GM21423 (cell line): ENCODE data around the gene SLC9A4.

Experiments used
- ATAC-seq: cut with Tn5 transposase; IDR thresholded peaks from one replicate; pipeline ENCODE4 v1.9.1; 2021; ENCODE audit warnings: mild to moderate bottlenecking, moderate library complexity; ENCODE audit not compliant: unreplicated experiment

Gene SLC9A4

GRCh38 chr2:102451968-102452367 lies 21.1 kb upstream of the SLC9A4 start:
- ATAC-seq = no peak

DNA sequence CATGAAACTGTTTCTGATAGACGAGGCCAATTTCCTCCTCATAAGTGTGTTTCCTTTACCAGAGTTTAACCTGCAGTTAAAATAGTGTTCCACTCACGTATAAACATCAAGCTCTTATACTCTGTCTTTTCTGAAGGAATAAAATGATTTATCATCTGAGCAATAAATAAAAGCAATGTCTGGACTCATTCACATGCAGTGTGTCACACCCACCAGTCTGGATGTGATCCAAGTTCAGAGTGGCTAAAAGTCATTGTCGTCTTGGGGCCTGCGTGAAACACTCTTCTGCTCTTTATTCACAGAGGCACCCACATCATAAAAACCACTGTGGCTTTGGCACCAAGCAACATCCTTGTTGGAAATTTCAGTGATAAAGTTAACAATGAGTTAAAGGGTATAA lies 19.5 kb upstream of the SLC9A4 start:
- ATAC-seq = no peak

GRCh38 chr2:102455061-102455670 lies 17.9 kb upstream of the SLC9A4 start:
- ATAC-seq = no peak

- no peak for ATAC-seq
Measured at GRCh38 chr2:102460467-102460866, 12.6 kb upstream of the SLC9A4 start.

DNA sequence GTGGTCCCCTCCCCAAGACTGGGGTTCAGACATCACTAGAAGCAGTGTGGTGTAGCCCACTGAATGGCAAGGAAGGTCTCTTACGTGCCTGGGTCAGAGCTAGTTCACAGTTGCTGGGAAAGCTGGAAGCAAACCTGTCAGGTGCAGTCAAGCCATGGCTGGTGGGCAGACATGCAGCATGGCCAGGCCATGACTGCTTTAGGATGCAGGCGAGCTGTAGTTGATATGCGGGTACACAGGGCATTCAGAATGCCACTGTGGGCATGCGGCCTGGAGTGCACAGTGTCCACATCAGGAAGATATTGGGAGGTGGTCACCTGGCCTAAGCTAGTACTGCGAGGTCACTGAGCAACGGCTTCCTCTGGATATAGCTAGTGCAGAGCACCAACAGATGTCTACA lies 11.8 kb upstream of the SLC9A4 start:
- no peak for ATAC-seq

DNA sequence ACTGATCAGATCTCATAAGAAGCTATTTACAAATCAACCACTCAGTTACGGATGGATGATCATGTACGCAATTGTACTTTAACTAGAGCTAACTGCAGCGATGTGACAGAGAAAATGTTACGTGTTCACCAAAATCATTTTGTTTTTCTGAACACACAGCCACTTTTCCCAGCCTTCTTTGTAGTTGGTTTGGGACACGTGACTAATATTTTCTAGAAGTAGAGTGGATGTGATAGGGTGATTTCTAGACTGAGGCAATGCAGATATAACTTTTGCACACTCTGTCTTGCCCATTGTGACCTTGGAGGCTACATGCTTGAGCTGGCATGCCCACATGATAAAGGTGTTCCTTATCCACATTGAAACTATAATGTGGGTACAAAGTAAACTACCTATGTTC lies 9.9 kb upstream of the SLC9A4 start:
- no peak for ATAC-seq

DNA sequence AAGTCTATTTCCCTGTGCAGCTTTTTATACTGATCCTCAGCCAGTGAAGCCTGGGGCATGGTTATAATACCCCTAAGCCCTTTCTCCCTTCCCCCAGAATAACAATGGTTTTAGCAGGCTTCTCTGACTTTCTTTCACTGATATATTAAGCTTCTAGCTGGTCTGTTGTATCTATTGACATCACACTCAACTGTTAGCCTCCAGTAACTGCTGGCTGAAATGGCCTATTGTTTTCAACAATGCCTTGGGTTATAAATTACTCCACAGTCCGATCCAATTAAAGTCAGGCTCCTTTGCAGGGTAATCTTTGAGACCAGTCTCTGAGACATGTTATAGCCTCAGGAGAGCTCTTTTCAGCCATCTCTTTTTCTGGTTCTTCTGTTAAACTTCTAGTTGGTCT lies 2.9 kb upstream of the SLC9A4 start:
- no peak for ATAC-seq

DNA sequence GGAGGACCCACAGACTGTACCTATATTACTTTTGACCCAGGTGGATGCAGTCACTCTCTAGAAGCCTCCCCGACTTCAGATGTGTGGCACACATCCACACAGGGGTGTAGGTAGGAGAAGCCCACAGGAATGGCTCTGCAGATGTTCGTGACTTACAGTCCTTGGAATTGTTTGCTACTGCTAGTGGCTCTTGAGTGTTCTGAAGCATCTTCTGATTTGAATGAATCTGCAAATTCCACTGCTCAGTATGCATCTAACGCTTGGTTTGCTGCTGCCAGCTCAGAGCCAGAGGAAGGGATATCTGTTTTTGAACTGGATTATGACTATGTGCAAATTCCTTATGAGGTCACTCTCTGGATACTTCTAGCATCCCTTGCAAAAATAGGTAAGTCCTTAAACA lies 605 bp downstream of the SLC9A4 start:
- no peak for ATAC-seq

GRCh38 chr2:102474785-102475184 lies 1.8 kb downstream of the SLC9A4 start:
- ATAC-seq = no peak

- ATAC-seq = no peak
Measured at GRCh38 chr2:102478686-102479470, 5.9 kb downstream of the SLC9A4 start.

- no peak for ATAC-seq
Measured at GRCh38 chr2:102480285-102481195, 7.5 kb downstream of the SLC9A4 start.

DNA sequence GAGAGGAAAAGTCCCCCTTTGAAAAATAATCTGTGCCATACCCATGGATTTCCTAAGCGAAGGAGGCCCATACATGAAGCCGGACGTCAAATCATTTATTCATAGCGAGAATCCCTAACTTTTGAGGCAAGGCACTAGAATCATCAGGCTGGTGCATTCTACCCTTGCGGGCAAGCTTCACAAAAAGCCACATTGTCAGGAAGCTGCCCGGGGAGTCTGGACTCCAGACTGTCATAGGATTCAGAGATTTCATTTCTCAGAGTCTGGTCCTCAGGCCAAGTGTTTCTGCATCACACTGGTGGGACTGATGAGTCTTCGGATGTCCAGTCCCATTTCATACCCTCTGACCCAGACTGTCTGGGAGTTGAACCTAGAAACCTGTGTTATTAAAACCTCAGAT lies 8.9 kb downstream of the SLC9A4 start:
- no peak for ATAC-seq

DNA sequence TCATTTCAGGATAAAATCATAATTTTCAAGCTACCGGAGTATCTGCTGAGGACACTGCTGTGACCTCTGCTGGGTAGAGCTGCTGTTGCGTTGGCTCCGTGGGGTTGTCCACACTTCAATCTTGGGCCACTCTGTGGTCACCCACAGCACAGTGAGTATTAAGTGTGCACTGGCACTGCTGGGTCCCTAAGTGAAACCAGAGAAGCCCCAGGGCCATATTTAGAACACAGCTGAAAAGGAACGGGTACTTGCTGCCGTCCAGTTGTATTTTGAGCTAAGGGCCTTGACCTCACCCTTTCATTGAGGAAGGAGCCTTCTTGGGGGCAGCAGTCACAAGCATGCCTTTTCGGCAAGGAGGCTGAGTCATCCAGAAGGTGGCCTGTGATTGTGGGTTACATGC lies 10.1 kb downstream of the SLC9A4 start:
- ATAC-seq = no peak

- ATAC-seq = no peak
Measured at GRCh38 chr2:102484310-102485061, 11.5 kb downstream of the SLC9A4 start.

DNA sequence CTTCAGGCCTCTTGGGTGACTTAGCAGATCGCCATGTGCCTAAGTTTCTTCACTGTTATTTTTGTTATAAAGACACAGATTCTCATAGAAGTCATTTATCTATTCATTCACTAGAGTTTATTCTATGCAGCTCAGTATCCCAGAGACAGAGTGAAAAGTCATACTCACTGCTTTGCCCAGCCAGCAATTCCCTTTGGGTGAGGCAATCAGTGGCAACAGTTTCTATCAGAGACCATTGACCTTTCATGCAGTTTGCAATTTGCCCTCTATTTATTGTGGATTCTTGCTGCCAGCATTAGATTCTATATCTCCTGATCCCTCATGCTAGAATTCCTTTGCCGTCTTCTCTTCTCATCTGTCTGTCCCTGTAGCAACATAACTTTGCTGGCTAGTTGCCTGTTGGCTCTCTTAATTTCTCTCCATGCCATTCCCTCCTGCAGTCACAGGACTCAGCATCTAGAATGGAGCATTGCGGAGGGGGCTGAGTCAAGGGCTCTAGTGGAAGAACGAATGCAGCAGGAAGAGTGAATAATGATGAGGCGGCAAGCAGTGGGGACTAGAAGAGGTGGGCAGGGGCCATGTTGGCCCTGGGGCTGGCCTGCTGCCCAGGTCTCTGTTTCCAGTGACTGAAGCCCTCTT lies 12.2 kb downstream of the SLC9A4 start:
- no peak for ATAC-seq

DNA sequence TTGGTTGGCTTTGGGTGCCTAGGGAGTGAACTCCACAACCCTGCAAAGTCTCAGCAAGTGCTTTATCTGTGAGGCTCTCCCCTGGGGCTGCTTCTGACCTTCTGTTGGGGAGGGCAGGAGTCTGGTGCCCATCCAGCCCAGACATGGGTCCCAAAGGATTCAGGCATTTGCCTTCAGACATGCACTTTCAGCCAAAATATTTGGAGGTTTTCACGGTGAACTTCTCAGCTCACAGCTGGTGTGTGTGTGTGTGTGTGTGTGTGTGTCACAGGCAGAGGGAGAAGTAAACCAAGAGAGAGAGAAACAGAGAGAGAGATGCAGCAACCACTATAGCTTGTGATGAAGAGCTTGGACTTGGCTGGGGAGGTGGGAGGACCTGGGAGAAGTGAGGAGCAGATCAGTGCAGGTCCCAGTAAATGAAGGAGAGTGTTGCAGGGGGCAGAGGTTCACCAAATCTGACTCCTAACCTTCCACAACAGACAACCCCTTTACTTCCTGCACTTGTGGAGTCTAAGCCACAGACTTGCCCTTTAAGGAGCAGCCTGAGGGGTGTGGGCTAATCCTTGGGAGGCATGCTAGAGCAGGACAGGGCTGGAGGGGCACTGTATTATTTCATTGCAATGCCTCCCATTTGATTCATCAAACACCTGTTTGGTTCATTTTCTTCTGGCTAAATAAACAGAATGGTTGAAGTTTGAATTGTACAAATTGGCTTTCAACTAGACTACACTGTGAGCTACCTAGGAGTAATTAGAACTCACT lies 14.1 kb downstream of the SLC9A4 start:
- no peak for ATAC-seq

- no peak for ATAC-seq
Measured at GRCh38 chr2:102487761-102488462, 14.9 kb downstream of the SLC9A4 start.

DNA sequence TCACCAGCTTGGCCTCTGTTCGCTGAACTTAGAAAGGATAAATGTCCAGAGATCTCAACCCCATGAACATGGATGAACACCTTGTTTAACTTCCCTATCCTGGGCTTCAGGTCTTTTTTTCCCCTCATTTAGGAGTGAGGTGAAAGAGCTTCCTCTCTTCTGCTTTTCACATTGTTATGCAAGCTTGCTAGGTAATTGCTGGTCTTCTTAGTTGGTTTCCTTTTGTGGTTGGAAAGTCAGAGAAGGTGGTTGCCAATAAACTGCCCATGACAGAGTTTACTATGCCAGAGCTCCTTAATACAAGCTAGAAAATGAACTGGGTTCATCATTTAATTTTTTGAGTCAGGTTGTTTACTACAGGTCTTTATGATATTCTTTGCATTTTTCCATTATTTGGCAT lies 16.6 kb downstream of the SLC9A4 start:
- no peak for ATAC-seq

- no peak for ATAC-seq
Measured at GRCh38 chr2:102492006-102492405, 19.0 kb downstream of the SLC9A4 start.
